ENCODE measurements around the gene ACSM3.
A peak's percentile ranks its signal among the peaks of the same experiment; 100 is the strongest.
"Not testable (repeated sequence)": the region's sequence is repeated elsewhere in the genome, so short reads cannot be mapped to it uniquely, and the experiment has no call there.

Gene ACSM3

GRCh38 chr16:20755799-20756198 is 8.0 kb upstream of the ACSM3 start:
- not testable (repeated sequence) for DNase-seq (ENCODE audit: low read depth in 2 of 2)

- DNase-seq (ENCODE audit: low read depth in 2 of 2), result no peak
Observed at GRCh38 chr16:20760346-20760745, 3.5 kb upstream of the ACSM3 start.

DNA sequence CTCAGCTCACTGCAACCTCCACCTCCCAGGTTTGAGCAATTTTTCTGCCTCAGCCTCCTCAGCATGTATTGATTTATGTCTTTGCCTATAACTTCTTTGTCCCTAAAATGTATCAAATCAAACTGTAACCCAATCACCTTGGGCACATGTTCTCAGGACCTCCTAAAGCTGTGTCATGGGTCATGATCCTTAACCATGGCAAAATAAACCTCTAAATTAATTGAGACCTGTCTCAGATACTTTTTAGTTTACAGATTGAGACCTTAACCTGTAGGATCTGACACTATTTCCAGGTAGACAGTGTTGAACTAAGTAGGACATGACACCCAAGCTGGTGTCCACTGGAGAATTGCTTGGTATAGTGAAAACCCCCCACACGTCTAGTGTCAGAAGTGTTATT is 2.6 kb upstream of the ACSM3 start:
- DNase-seq (ENCODE audit: low read depth in 2 of 2), result no peak

DNA sequence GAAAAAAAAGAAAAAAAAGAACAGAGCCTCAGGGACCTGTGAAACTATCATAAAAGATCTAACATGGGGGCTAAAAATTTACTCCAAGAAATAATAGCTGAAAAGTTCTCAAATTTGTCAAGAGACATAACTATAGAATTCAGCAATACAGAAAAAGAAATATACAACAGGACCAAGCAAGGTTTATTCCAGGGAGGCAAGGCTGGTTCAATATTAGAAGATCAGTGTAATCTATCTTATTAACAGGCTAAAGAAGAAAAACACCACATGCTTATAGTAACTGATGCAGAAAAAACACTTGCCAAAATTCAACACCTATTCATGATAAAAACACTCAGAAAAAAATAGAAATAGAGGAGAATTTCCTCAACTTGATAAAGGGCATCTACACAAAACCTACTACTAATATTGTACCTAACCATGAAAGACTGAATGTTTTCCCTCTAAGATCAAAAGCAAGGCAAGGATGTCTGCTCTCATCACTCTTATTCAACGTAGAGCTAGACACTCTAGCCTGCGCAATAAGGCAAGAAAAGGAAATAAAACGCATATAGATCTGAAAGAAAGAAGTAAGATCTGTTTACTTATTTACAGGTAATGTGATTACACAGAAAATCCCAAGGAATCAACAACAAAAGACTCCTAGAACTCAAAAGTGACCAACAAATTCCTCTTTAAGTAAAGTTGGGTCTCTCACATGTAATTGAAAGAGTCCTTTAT is 1.2 kb upstream of the ACSM3 start:
- DNase-seq (ENCODE audit: low read depth in 2 of 2), result no peak

GRCh38 chr16:20764448-20764847 is 634 bp downstream of the ACSM3 start:
- not testable (repeated sequence) for DNase-seq (ENCODE audit: low read depth in 2 of 2)

- DNase-seq (ENCODE audit: low read depth in 2 of 2), result no peak
Observed at GRCh38 chr16:20765732-20766131, 1.9 kb downstream of the ACSM3 start.

- no peak for DNase-seq (ENCODE audit: low read depth in 2 of 2)
Observed at GRCh38 chr16:20766294-20766693, 2.5 kb downstream of the ACSM3 start.

GRCh38 chr16:20767577-20767976 is 3.8 kb downstream of the ACSM3 start:
- no peak for DNase-seq (ENCODE audit: low read depth in 2 of 2)

DNA sequence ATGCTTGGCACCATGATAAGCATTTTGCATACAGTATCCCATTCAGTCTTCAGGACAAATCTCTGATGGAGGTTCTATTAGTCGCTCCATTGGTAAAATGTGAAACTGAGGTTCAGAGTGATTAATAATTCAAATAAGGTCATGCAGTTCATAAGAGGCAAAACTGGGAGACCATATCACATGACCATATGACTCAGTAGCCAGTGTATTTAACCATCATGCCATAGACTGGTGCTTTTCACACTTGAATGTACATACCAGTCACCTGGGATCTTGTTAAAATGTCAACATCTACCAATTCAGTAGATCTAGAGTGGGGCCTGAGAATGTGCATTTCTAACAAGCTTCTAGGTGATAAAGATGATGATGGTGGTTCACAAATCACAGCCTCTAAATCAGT is 4.3 kb downstream of the ACSM3 start:
- DNase-seq (ENCODE audit: low read depth in 2 of 2), result no peak

- no peak for DNase-seq (ENCODE audit: low read depth in 2 of 2)
Observed at GRCh38 chr16:20768818-20769217, 5.0 kb downstream of the ACSM3 start.

- no peak for DNase-seq (ENCODE audit: low read depth in 2 of 2)
Observed at GRCh38 chr16:20773679-20774078, 9.9 kb downstream of the ACSM3 start.

GRCh38 chr16:20774703-20775362 is 11.0 kb downstream of the ACSM3 start:
- peak in 1 of 2 donors; percentile 21 for DNase-seq (ENCODE audit: low read depth in 2 of 2)

- DNase-seq (ENCODE audit: low read depth in 2 of 2), result no peak
Observed at GRCh38 chr16:20781697-20782096, 17.9 kb downstream of the ACSM3 start.

DNA sequence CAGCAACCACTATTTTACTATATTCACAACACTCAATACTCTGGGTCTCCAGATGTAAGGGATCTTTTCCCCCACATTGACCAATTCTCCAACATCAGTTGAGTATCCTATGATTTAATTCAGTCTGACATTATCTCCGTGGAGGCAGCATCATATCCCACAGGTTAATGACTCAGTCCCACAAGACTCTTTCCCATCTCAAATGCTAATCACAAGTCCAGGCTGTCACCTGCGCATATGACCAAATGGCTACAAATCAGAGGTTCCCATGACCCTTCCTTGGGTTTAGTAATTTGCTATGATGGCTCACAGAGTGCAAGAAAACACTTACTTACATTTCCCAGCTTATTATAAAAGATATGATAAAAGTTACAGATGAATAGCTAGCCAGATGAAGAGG is 18.7 kb downstream of the ACSM3 start:
- no peak for DNase-seq (ENCODE audit: low read depth in 2 of 2)

GRCh38 chr16:20784204-20784603 is 20.4 kb downstream of the ACSM3 start:
- no peak for DNase-seq (ENCODE audit: low read depth in 2 of 2)

DNA sequence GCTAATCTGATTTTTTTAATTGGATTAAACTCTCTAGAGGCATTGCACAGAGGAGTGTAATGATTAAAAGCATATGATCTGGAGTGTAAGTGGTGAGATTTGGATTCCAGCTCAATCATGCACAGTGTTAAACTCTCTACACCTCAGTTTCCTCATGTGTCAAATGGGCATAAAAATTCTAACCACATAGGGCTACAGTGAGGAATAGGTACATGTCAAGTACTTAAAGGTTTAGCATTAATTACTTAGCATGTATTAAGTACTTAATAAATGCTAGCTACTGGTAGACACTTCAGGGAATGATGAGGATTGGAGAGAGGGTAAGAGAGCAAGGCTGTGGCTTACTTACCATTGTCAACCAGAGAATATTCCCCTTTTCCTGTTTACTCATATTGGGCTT is 25.3 kb downstream of the ACSM3 start:
- DNase-seq (ENCODE audit: low read depth in 2 of 2), result no peak

- DNase-seq (ENCODE audit: low read depth in 2 of 2), result no peak
Observed at GRCh38 chr16:20791923-20792612, 28.3 kb downstream of the ACSM3 start.

DNA sequence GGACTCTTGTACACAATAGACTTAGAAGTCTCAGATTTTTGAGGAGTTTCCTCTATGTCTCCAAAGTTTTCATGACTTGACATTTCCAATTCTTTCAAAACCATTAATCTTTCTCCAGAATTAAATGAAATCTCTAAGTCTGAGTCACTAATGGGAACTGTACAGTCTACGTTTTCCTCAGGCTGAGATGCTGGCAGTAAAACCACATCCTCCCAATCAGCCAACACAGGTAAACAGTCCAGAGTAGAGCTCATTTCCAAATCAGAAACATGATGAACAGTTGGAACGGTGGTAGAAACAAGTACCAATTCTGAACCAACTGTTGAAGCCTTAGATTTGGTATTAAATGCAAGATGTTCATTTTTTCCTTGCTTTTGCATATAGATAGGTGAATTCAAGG is 34.5 kb downstream of the ACSM3 start:
- no peak for DNase-seq (ENCODE audit: low read depth in 2 of 2)

- no peak for DNase-seq (ENCODE audit: low read depth in 2 of 2)
Observed at GRCh38 chr16:20799599-20799998, 35.8 kb downstream of the ACSM3 start.

- DNase-seq (ENCODE audit: low read depth in 2 of 2), result no peak
Observed at GRCh38 chr16:20801278-20801677, 37.5 kb downstream of the ACSM3 start.

- DNase-seq (ENCODE audit: low read depth in 2 of 2), result no peak
Observed at GRCh38 chr16:20803192-20803560, 39.4 kb downstream of the ACSM3 start.

DNA sequence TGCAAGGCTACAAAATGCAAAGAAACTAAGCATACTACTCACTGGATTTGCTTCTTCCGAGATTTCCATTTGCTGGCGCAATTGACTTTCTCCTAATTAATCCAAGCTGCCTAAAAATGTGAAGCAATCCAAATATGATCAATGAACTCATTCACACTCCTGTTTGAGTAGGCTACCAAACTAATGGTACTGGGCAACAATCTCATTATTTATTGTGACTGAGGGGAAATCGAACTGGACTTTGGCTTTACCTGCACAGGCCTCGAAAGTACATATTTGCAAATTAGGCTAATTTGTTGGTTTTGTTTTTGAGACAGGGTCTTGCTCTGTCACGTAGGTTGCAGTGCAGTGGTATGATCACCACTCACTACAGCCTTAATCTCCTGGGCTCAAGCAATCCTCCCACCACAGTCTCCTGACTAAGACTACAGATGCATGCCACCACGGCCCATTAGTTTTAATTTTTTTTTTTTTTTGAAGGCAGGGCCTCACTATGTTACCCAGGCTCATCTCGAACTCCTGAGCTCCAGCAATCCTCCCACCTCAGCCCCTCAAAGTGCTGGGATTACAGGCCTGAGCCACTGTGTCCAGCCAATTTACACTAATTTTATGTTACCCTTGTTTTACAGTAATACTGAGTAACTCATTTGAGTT is 39.9 kb downstream of the ACSM3 start:
- DNase-seq (ENCODE audit: low read depth in 2 of 2), result no peak

All from stimulated activated CD8-positive, alpha-beta memory T cell treated with anti-CD3 and anti-CD28 coated beads, Interleukin-7, amount 100 ng/mL, for 1 hour (primary cell).